Smooth muscle cell (in vitro differentiated cells): ENCODE data around the gene EDRF1. TPM values are rescaled to one million over a fixed set of nuclear protein-coding genes. Genes with fewer than 3 reads are reported as not detected.

Experiments
- DNase-seq: peaks from one replicate; lab custom pipeline; 2025; ENCODE audit not compliant: unreplicated experiment; lab: John Stamatoyannopoulos, UW
- H2AFZ ChIP-seq: fragments of 200-600 bp; sonication (generic); 2 replicates; pipeline ENCODE4 v1.6.0; 2016; ENCODE audit warnings: antibody characterized with exemption, low read depth, mild to moderate bottlenecking
- H3F3A ChIP-seq: fragments of 200-600 bp; sonication (generic); 2 replicates; pipeline ENCODE4 v1.6.0; 2017; ENCODE audit warnings: antibody characterized with exemption, low read depth
- H3K27ac ChIP-seq: fragments of 200-600 bp; sonication (generic); 2 replicates; pipeline ENCODE4 v1.5.1; 2016; ENCODE audit warnings: low read depth, mild to moderate bottlenecking
- H3K27me3 ChIP-seq: fragments of 200-600 bp; sonication (generic); 2 replicates; pipeline ENCODE4 v1.6.1; 2016; ENCODE audit warnings: low read depth, mild to moderate bottlenecking
- H3K36me3 ChIP-seq: fragments of 200-600 bp; sonication (generic); 2 replicates; pipeline ENCODE4 v1.5.1; 2016; ENCODE audit warnings: low read depth
- H3K4me1 ChIP-seq: fragments of 200-600 bp; sonication (generic); 2 replicates; pipeline ENCODE4 v1.5.1; 2016; ENCODE audit warnings: low read depth
- H3K4me2 ChIP-seq: fragments of 200-600 bp; sonication (generic); 2 replicates; pipeline ENCODE4 v1.6.0; 2016; ENCODE audit warnings: mild to moderate bottlenecking
- H3K4me3 ChIP-seq: fragments of 200-600 bp; sonication (generic); 2 replicates; pipeline ENCODE4 v1.5.1; 2016; ENCODE audit warnings: mild to moderate bottlenecking
- H3K79me2 ChIP-seq: fragments of 200-600 bp; sonication (generic); 2 replicates; pipeline ENCODE4 v1.6.0; 2016; ENCODE audit warnings: low read depth, mild to moderate bottlenecking
- H3K9ac ChIP-seq: fragments of 200-600 bp; sonication (generic); 2 replicates; pipeline ENCODE4 v1.6.0; 2016; ENCODE audit warnings: low read depth
- H3K9me3 ChIP-seq: fragments of 200-600 bp; sonication (generic); replicated peaks from 2 replicates; pipeline ENCODE4 v1.5.1; 2016; ENCODE audit warnings: low read depth
- H4K20me1 ChIP-seq: fragments of 200-600 bp; sonication (generic); 2 replicates; pipeline ENCODE4 v1.6.0; 2016; ENCODE audit warnings: low read depth
- WGBS: methylation state at CpG from one replicate; pipeline ENCODE4 v1.1.7; 2016; ENCODE audit warnings: low lambda C conversion rate; 5-methylcytosine and 5-hydroxymethylcytosine counted together
- polyA plus RNA-seq: library from polyadenylated mRNA; unstranded; fragments of >200 nt; fragmentation: Nextera tagmentation; extraction: Ambion mirVana; gene quantifications from 2 replicates; pipeline ENCODE4 v1.2.1, GENCODE V29; 2016
- total RNA-seq: library from RNA; depleted of rRNA; stranded (reverse); fragments of >200 nt; gene quantifications from 2 replicates; pipeline ENCODE4 v1.2.3, GENCODE V29; 2014
- TF ChIP-seq, protein P1 (sequence below): fragments of 200-600 bp; sonication (generic); IDR thresholded peaks from 2 replicates; pipeline ENCODE4 v1.5.1; 2017; ENCODE audit warnings: borderline replicate concordance, mild to moderate bottlenecking, antibody characterized with exemption; ENCODE audit not compliant: insufficient read depth, poor library complexity, severe bottlenecking

The EDRF1 gene
- total and polyA plus RNA-seq, 2 experiments from 2014 or later = 8.5 to 22.0 TPM

DNA sequence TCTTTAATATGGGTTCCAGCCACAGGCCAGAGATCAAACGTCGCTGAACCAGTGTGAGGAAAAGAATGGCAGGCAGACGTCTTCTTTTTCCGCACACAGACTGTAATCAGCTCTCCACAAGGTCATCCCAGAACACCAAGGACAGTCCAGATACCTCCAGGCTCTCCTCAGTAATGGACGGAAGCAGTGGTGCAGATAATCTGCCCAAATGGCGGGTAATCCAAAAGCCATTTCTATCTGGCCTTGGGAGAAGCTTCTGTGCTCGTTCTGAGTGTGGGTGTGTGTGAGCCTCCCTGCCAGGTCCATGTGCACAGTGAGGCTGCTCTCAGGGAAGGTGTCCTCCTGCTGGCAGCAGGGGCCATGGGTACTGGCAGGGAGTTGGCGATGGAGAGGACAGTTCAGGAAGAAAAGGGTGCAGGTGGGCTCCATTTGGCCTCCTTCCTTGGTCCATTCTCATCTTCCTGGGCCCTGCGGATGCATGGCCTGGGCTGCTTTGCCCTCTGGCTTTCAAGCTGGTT, 21.0 kb upstream of the EDRF1 start:
- H3K27me3 ChIP-seq = no peaks in the 10 kb centered on the region
- 82% methylated on average over 9 of the region's 9 CpGs for WGBS
- peaks cover 5% of the 10 kb centered on the region for H3F3A ChIP-seq
- H3K4me2 ChIP-seq = no peak overlapping the region
- TF ChIP-seq, protein P1, sequence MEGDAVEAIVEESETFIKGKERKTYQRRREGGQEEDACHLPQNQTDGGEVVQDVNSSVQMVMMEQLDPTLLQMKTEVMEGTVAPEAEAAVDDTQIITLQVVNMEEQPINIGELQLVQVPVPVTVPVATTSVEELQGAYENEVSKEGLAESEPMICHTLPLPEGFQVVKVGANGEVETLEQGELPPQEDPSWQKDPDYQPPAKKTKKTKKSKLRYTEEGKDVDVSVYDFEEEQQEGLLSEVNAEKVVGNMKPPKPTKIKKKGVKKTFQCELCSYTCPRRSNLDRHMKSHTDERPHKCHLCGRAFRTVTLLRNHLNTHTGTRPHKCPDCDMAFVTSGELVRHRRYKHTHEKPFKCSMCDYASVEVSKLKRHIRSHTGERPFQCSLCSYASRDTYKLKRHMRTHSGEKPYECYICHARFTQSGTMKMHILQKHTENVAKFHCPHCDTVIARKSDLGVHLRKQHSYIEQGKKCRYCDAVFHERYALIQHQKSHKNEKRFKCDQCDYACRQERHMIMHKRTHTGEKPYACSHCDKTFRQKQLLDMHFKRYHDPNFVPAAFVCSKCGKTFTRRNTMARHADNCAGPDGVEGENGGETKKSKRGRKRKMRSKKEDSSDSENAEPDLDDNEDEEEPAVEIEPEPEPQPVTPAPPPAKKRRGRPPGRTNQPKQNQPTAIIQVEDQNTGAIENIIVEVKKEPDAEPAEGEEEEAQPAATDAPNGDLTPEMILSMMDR = no peak
- no peak overlapping the region for H2AFZ ChIP-seq
- no peak overlapping the region for H3K9ac ChIP-seq
- H3K79me2 ChIP-seq = no peaks in the 10 kb centered on the region
- no peak for DNase-seq
- H3K27ac ChIP-seq = no peak overlapping the region
- H3K4me1 ChIP-seq = no peaks in the 10 kb centered on the region
- no peaks in the 10 kb centered on the region for H4K20me1 ChIP-seq
- no peak overlapping the region for H3K4me3 ChIP-seq
- no peaks in the 10 kb centered on the region for H3K9me3 ChIP-seq
- H3K36me3 ChIP-seq = no peaks in the 10 kb centered on the region

DNA sequence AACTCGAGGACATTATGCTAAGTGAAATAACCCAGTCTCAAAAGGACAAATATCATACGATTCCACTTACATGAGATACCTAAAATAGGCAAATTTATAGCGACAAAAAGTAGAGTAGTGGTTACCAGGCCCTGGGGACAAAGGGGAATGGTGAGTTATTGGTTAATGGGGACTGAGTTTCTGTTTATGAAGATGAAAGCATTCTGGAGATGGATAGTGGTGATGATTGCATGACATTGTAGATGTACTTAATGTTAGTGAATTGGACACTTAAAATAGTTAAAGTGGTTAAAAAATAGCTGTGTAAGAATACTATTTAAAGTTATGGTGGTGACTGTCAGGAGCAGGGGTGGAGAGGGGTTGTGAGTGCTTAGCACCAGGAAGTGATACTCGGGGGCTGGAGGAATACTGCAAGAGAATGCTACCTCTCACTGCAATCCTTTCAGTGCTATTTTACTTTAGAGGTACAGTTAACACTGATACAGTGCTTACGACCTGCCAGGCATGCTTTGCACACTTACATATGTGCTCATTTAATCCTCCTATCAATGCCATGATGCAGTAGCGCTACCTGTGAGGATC, 19.9 kb upstream of the EDRF1 start:
- Histone ChIP-seq H3K27ac (no peak overlapping the region), H2AFZ (no peak overlapping the region), H3K4me2 (no peak overlapping the region), H4K20me1 (no peaks in the 10 kb centered on the region), H3K4me1 (no peaks in the 10 kb centered on the region), H3K4me3 (no peak overlapping the region), H3K36me3 (no peaks in the 10 kb centered on the region), H3K9ac (no peak overlapping the region), H3F3A (peaks cover 3% of the 10 kb centered on the region), H3K27me3 (no peaks in the 10 kb centered on the region), H3K9me3 (no peaks in the 10 kb centered on the region), H3K79me2 (no peaks in the 10 kb centered on the region)
- 87% methylated on average over 6 of the region's 6 CpGs for WGBS
- TF ChIP-seq, protein P1 = no peak
- DNase-seq = no peak

DNA sequence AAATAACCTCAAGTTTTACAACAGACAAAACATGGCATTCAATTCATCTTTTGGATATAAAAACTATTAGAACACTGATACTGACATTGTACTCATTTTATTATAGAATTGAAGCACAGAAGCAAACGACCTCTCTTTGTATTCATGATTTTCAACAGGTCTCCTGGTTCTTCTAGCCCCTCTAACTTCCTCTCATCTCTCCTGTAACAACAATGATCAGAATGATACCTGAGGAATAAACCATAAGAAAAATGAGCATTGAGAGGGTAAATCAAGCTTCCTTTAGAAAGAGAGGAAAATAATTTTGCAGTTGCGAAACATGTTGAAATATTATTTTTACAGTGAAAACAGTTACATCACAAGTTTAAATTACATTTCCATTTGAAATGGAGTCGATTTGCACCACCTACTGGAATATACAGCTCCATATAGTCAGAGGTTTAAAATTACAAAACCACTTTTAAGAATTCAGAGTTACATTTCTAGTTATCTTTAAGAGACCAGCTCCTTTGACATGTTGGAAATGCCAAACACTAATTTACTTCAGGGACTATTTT, 19.1 kb upstream of the EDRF1 start:
- Histone ChIP-seq H3K27me3 (no peaks in the 10 kb centered on the region), H3K79me2 (no peaks in the 10 kb centered on the region), H2AFZ (no peak overlapping the region), H3K36me3 (no peaks in the 10 kb centered on the region), H3K4me1 (no peaks in the 10 kb centered on the region), H3K9ac (no peak overlapping the region), H3F3A (no peaks in the 10 kb centered on the region), H4K20me1 (no peaks in the 10 kb centered on the region), H3K4me2 (no peak overlapping the region), H3K4me3 (no peak overlapping the region), H3K27ac (no peak overlapping the region), H3K9me3 (no peaks in the 10 kb centered on the region)
- no peak for DNase-seq
- 71% methylated on average over 3 of the region's 3 CpGs for WGBS
- TF ChIP-seq, protein P1 = peak; percentile 7
